Testis (tissue), 3 donors: ENCODE data around the gene CAPZA1. TPM values are rescaled to one million over a fixed set of nuclear protein-coding genes. Genes with fewer than 3 reads are reported as not detected.

ENCODE experiments used
- DNase-seq: peaks from one replicate; pipeline ENCODE4 v3.0.0-alpha.2; 2019
- H3K27ac ChIP-seq, 2 donors: fragments of 200-600 bp; sonication (generic); one replicate each; pipeline ENCODE4 v1.5.1; 2019
- H3K27me3 ChIP-seq: fragments of 200-600 bp; sonication (generic); one replicate; pipeline ENCODE4 v1.5.1; 2019
- H3K36me3 ChIP-seq: fragments of 200-600 bp; sonication (generic); one replicate; pipeline ENCODE4 v1.5.1; 2017; ENCODE audit warnings: low read depth; ENCODE audit errors: missing control alignments
- H3K4me1 ChIP-seq: fragments of 200-600 bp; sonication (generic); one replicate; pipeline ENCODE4 v1.5.1; 2019
- H3K4me3 ChIP-seq, 2 donors: fragments of 200-600 bp; sonication (generic); one replicate each; pipeline ENCODE4 v1.5.1; 2017 to 2019
- H3K9me3 ChIP-seq: fragments of 200-600 bp; sonication (generic); one replicate; pipeline ENCODE4 v1.5.1; 2017
- CTCF ChIP-seq, 3 experiments: fragments of 450-650 bp in 2 of 3; fragments of 200-600 bp in 1 of 3; sonication (generic) in 1 of 3; IDR thresholded peaks; one replicate each; pipeline ENCODE4 v1.5.1; 2016 to 2019; ENCODE audit warnings: antibody characterized with exemption in 3 of 3, mild to moderate bottlenecking in 2 of 3, moderate library complexity in 1 of 3
- POLR2A ChIP-seq: fragments of 450-650 bp; IDR thresholded peaks from one replicate; pipeline ENCODE4 v1.6.1; 2017; ENCODE audit warnings: antibody characterized with exemption, mild to moderate bottlenecking, moderate library complexity
- WGBS, 2 donors: methylation state at CpG; one replicate each; pipeline ENCODE4 v1.1.5; 2018; 5-methylcytosine and 5-hydroxymethylcytosine counted together
- intact Hi-C: fragments of 100-400 bp; cut with DNase I; formaldehyde crosslinking; loops from one replicate; pipeline ENCODE4 v1.15.1; 2023; ENCODE audit warnings: low total_unique reads
- polyA plus RNA-seq: library from polyadenylated mRNA; stranded (reverse); fragments of 350-450 nt; fragmentation: Illumina TruSeq; extraction: RNeasy Lipid Tissue Mini Kit (QIAGEN cat#74804); gene quantifications from one replicate; pipeline ENCODE4 v1.2.3, GENCODE V29; 2014; ENCODE audit warnings: low read depth, low replicate concordance; ENCODE audit not compliant: insufficient read depth
- total RNA-seq, 2 donors: library from RNA; depleted of rRNA; stranded (reverse); fragments of >200 nt; gene quantifications; one replicate each; pipeline ENCODE4 v1.2.3, GENCODE V29; 2016

Gene CAPZA1
- total and polyA plus RNA-seq, 3 donors from 2014 or later: 120 to 148 (median 144) TPM

- Histone ChIP-seq H3K9me3 (no peaks in the 10 kb centered on the region), H3K36me3 (no peaks in the 10 kb centered on the region), H3K27me3 (no peaks in the 10 kb centered on the region), H3K4me1 (peaks cover 12% of the 10 kb centered on the region), H3K27ac (no peak overlapping the region), H3K4me3 (no peak overlapping the region)
- 89 to 95% methylated on average over 8 to 9 of the region's 9 CpGs for WGBS, 2 donors
- intact Hi-C loops: no loop called here
- TF ChIP-seq POLR2A (no peak), CTCF (IDR thresholded peaks at IDR 0.05) (no peak)
- DNase-seq: no peak
Observed at GRCh38 chr1:112689196-112689841, 69.7 kb downstream of the CAPZA1 start.

- intact Hi-C loops: no loop called here
- no peak overlapping the region for H3K4me3 ChIP-seq
- no peak for TF ChIP-seq POLR2A
- no peak for TF ChIP-seq CTCF (IDR thresholded peaks at IDR 0.05)
- no peaks in the 10 kb centered on the region for H3K27me3 ChIP-seq
- H3K9me3 ChIP-seq: no peaks in the 10 kb centered on the region
- H3K27ac ChIP-seq: no peak overlapping the region
- 90 to 97% methylated on average over 3 to 11 of the region's 11 CpGs for WGBS, 2 donors
- H3K4me1 ChIP-seq: peaks cover 12% of the 10 kb centered on the region
- no peak for DNase-seq
- no peaks in the 10 kb centered on the region for H3K36me3 ChIP-seq
Observed at GRCh38 chr1:112689842-112690237, 70.2 kb downstream of the CAPZA1 start.

- intact Hi-C loops: no loop called here
- TF ChIP-seq POLR2A (no peak), CTCF (IDR thresholded peaks at IDR 0.05) (no peak)
Observed at GRCh38 chr1:112692681-112693080, 73.0 kb downstream of the CAPZA1 start.

GRCh38 chr1:112693821-112694220, 74.2 kb downstream of the CAPZA1 start:
- 90 to 91% methylated on average over 5 to 6 of the region's 6 CpGs for WGBS, 2 donors
- TF ChIP-seq CTCF (IDR thresholded peaks at IDR 0.05) (no peak), POLR2A (no peak)
- Histone ChIP-seq H3K4me3 (no peak overlapping the region), H3K27ac (no peak overlapping the region), H3K27me3 (no peaks in the 10 kb centered on the region), H3K4me1 (peaks cover 14% of the 10 kb centered on the region), H3K9me3 (no peaks in the 10 kb centered on the region), H3K36me3 (no peaks in the 10 kb centered on the region)
- intact Hi-C loops: no loop called here
- DNase-seq: no peak

More at GRCh38 chr1:112692681-112693080, 73.0 kb downstream of the CAPZA1 start:
- Histone ChIP-seq H3K36me3 (no peaks in the 10 kb centered on the region), H3K27ac (no peak overlapping the region), H3K27me3 (no peaks in the 10 kb centered on the region), H3K4me1 (peaks cover 12% of the 10 kb centered on the region), H3K4me3 (no peak overlapping the region), H3K9me3 (no peaks in the 10 kb centered on the region)
- DNase-seq: no peak
- 90 to 92% methylated on average over 5 of the region's 5 CpGs for WGBS, 2 donors

GRCh38 chr1:112694363-112694929, 74.8 kb downstream of the CAPZA1 start:
- Histone ChIP-seq H3K4me1 (peaks cover 17% of the 10 kb centered on the region), H3K27me3 (no peaks in the 10 kb centered on the region), H3K4me3 (no peak overlapping the region), H3K27ac (no peak overlapping the region), H3K36me3 (no peaks in the 10 kb centered on the region), H3K9me3 (no peaks in the 10 kb centered on the region)
- TF ChIP-seq CTCF (IDR thresholded peaks at IDR 0.05): no peak
- intact Hi-C loops: no loop called here
- 84 to 94% methylated on average over 8 to 15 of the region's 15 CpGs for WGBS, 2 donors
- no peak for DNase-seq
